Stimulated activated CD4-positive, alpha-beta T cell treated with anti-CD3 and anti-CD28 coated beads, Interleukin-2, amount 100 ng/mL, for 24 hours (primary cell): ENCODE results near the gene FAM3B.

Source experiments
- DNase-seq, 2 donors: peaks; one replicate each; pipeline ENCODE4 v3.0.0-alpha.2; 2020

Gene FAM3B

DNA sequence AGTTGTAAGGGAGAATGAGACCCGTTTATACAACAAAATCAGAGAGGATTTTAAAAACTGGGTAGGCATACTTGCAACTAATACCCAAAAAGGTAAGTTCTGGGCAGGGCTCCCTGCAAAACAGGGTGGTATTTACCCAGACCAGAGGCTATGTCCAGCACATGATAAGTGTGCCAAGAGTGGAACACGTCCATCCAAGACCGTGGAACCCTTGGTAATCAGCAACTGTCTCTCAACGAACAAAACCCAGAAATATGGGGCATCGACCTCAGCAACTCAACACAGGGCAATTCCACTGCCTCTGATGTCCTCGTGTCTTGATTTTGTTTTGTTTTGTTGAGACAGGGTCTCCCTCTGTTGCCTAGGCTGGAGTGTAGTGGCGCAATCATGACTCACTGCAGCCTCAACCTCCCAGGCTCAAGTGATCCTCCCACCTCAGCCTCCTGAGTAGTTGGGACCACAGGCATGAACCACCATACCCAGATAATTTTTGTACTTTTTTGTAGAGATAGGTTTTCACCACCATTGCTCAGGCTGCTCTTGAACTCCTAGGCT lies 82.7 kb downstream of the FAM3B start:
- no peak for DNase-seq

DNA sequence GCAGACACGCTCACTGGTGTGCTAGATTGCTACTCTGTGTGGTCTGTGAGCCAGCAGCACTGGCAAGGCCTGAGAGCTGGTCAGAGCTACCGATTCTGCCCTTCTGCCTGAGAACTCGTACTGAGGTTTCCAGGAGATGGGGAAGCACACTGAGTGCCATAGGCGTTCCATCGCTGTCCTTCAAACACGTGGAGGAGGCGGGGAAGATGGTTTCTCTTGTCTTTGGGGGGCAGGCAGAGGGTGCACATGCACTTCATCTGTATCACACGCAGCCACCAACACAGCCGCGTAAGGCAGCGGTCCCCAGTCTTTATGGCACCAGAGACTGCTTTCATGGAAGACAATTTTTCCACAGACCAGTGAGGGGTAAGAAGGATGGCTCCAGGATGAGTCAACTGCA lies 85.6 kb downstream of the FAM3B start:
- DNase-seq = no peak

DNA sequence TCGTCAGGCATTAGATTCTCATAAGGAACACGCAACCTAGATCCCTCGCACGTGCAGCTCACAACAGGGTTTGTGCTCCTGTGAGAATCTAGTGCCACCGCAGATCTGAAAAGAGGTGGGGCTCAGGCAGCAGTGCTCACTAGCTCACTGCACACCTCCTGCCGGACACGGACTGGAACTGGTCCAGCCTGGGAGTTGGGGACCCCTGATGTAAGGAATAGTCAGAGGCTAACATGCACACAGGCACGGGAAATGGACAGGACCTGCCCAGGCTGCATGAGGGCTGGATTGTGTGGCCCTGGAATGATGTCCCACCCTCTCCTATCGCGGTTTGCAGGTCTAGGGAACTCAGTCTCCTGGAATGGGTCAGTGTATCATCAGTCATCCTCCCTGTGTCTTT lies 86.2 kb downstream of the FAM3B start:
- DNase-seq = no peak

DNA sequence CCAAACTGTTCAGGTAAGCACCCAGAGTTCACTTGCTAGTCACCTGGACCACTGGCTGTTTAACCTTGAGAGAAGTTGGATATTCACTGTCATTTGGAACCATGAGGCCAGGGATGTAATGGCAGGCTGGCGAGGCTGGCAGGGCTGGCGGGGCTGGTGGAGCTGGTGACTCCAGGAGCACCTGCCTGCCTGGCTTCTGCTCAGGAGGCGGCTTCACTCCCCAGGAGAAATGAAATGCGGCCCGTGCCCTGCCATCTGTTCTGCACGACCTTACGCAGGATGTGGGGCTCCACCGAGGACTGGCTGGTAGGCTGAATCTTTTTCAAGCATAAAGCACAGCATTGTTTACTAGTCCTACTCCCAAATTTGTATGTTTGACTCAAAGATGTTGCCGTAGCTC lies 86.7 kb downstream of the FAM3B start:
- DNase-seq = no peak

DNA sequence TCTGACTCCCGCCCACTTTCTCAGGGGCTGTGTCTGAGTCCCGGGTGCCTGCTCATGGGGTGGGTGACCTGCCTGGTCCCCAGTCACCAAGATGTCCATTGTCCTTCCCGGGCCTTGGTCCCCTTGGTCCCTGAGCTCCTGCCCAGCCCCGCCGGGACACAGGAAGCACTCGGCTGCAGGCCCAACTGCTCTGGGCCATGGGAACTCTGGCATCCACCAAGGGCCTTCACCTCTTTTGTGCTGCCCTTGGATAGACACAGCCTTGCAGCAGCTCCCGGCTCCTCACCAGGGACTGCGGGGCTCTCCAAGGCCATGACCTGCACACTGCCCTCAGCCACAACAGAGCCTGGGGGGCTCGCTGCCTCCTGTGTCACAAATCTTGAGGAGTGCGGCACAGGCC lies 87.4 kb downstream of the FAM3B start:
- DNase-seq = no peak

DNA sequence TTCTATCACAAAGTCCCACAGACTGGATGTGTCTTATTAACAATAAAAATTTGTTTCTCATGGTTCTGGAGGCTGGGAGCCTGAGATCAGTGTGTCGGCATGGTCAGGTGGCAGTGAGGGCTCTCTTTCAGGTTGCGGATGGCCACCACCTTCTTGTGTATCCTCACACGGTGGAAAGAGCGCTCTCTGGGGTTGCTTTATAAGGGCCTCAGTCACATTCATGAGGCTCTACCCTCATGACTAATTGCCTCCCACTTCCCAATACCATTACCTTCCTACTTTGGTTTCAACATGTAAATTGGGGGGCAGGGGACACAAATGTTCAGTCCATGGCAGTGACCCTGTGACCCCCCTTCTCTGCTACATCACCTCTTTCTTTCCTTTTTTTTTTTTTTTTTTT lies 88.7 kb downstream of the FAM3B start:
- DNase-seq = no peak

DNA sequence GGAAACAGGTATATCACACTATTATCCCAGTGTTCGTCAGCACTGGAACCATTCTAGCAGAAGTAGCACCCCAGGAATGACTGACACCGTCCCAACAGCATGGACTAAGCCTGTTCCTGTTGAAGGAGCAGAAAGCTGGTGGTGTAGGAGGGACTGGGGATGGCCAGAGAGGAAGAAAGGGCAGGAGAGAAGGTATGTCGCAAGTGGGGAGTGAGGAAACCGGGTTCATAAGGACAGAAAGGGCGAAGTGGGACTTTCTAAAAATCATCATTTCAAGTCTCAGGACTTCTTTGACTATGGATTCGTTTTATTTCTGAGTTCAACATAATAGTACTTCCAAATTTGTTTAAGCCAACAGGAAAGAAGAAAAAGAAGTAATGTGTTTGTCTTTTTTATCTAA lies 89.7 kb downstream of the FAM3B start:
- no peak for DNase-seq
